IMR-90 (cell line): ENCODE data around the gene INPP5D. TPM values are rescaled to one million over a fixed set of nuclear protein-coding genes. Genes with fewer than 3 reads are reported as not detected.

Source experiments
- ATAC-seq: fragments of 200-7000 bp; cut with Tn5 transposase; 2 replicates; pipeline ENCODE4 v1.9.1; 2020; ENCODE audit warnings: low read depth, mild to moderate bottlenecking, moderate library complexity
- BruUV-seq: library from RNA; stranded (reverse); fragments of 400-500 nt; replicated peaks from 2 replicates; lab custom pipeline; 2021; lab: Mats Ljungman, UMichigan
- CTCF ChIA-PET: fragments of 300-600 bp; formaldehyde crosslinking; extraction: SDS; loops from one replicate; lab custom pipeline; 2021; ENCODE audit warnings: antibody characterized with exemption; lab: Yijun Ruan, JAX
- POLR2A ChIA-PET: fragments of 300-600 bp; sonication (Branson Sonifier 250); formaldehyde crosslinking; loops from one replicate; lab custom pipeline; 2022; ENCODE audit warnings: antibody characterized with exemption; ENCODE audit not compliant: unreplicated experiment; lab: Charles Lee
- DNase-seq: peaks from one replicate; pipeline ENCODE4 v3.0.0; 2013
- H2AFZ ChIP-seq: replicated peaks from 2 replicates; pipeline ENCODE3; 2013; ENCODE audit warnings: low read length, mild to moderate bottlenecking; ENCODE audit not compliant: poor library complexity
- H2AK5ac ChIP-seq: 2 replicates; pipeline ENCODE4 v1.6.1; 2013; ENCODE audit warnings: low read depth, low read length, inconsistent platforms
- H2AK9ac ChIP-seq: replicated peaks from 2 replicates; pipeline ENCODE3; 2013; ENCODE audit warnings: mild to moderate bottlenecking, low read depth, low read length, moderate library complexity; ENCODE audit not compliant: poor library complexity
- H2BK120ac ChIP-seq: 2 replicates; pipeline ENCODE4 v1.6.1; 2013; ENCODE audit warnings: low read depth, low read length, inconsistent platforms
- H2BK15ac ChIP-seq: 3 replicates; pipeline ENCODE4 v1.6.1; 2013; ENCODE audit warnings: low read depth, low read length, inconsistent platforms
- H2BK20ac ChIP-seq: 2 replicates; pipeline ENCODE4 v1.6.1; 2013; ENCODE audit warnings: low read depth, mild to moderate bottlenecking, inconsistent platforms, low read length, moderate library complexity
- H2BK5ac ChIP-seq: 2 replicates; pipeline ENCODE4 v1.6.1; 2013; ENCODE audit warnings: mild to moderate bottlenecking, low read depth, low read length, inconsistent platforms; ENCODE audit not compliant: poor library complexity, severe bottlenecking
- H3K14ac ChIP-seq: replicated peaks from 2 replicates; pipeline ENCODE4 v1.6.1; 2013; ENCODE audit warnings: low read depth, low read length, inconsistent platforms
- H3K18ac ChIP-seq: 2 replicates; pipeline ENCODE4 v1.6.1; 2013; ENCODE audit warnings: low read depth, low read length, control low read depth
- H3K23ac ChIP-seq: 2 replicates; pipeline ENCODE4 v1.6.1; 2013; ENCODE audit warnings: low read depth, low read length, inconsistent platforms
- H3K27ac ChIP-seq: 2 replicates; pipeline ENCODE4 v1.5.1; 2013; ENCODE audit warnings: mild to moderate bottlenecking, control low read depth, low read length; ENCODE audit not compliant: insufficient read depth
- H3K27me3 ChIP-seq: 2 replicates; pipeline ENCODE4 v1.6.1; 2013; ENCODE audit warnings: low read length; ENCODE audit not compliant: control insufficient read depth, insufficient read depth
- H3K36me3 ChIP-seq: 2 replicates; pipeline ENCODE4 v1.6.1; 2013; ENCODE audit warnings: low read length, mixed read lengths; ENCODE audit not compliant: control insufficient read depth, insufficient read depth
- H3K4ac ChIP-seq: 2 replicates; pipeline ENCODE4 v1.6.1; 2013; ENCODE audit warnings: low read depth, low read length, inconsistent platforms
- H3K4me1 ChIP-seq: 2 replicates; pipeline ENCODE4 v1.6.1; 2013; ENCODE audit warnings: low read length, mixed read lengths; ENCODE audit not compliant: control insufficient read depth, insufficient read depth
- H3K4me2 ChIP-seq: 2 replicates; pipeline ENCODE4 v1.6.1; 2013; ENCODE audit warnings: low read depth, mild to moderate bottlenecking, control low read depth, low read length, moderate library complexity
- H3K4me3 ChIP-seq: 2 replicates; pipeline ENCODE4 v1.5.1; 2013; ENCODE audit warnings: low read depth, mild to moderate bottlenecking, control low read depth, low read length, moderate library complexity; ENCODE audit not compliant: insufficient read depth
- H3K56ac ChIP-seq: 2 replicates; pipeline ENCODE4 v1.6.1; 2013; ENCODE audit warnings: low read length, inconsistent platforms; ENCODE audit not compliant: insufficient read depth; ENCODE audit errors: extremely low read depth
- H3K79me1 ChIP-seq, 2 experiments: 2 replicates each; pipeline ENCODE4 v1.6.1; 2013; ENCODE audit warnings: low read length in 2 of 2, inconsistent platforms in 1 of 2, low read depth in 1 of 2
- H3K9ac ChIP-seq: 2 replicates; pipeline ENCODE4 v1.6.1; 2013; ENCODE audit warnings: low read depth, low read length, control low read depth
- H3K9me1 ChIP-seq: 2 replicates; pipeline ENCODE4 v1.6.1; 2013; ENCODE audit warnings: low read length, inconsistent platforms; ENCODE audit not compliant: insufficient read depth
- H3K9me3 ChIP-seq: 2 replicates; pipeline ENCODE4 v1.6.1; 2013; ENCODE audit warnings: low read length; ENCODE audit not compliant: control insufficient read depth, insufficient read depth
- H4K20me1 ChIP-seq: 2 replicates; pipeline ENCODE4 v1.6.1; 2013; ENCODE audit warnings: low read length, inconsistent platforms; ENCODE audit not compliant: insufficient read depth
- H4K5ac ChIP-seq: 2 replicates; pipeline ENCODE4 v1.6.1; 2013; ENCODE audit warnings: mild to moderate bottlenecking, low read depth, low read length, control low read depth
- H4K8ac ChIP-seq, 2 experiments: 2 replicates each; pipeline ENCODE4 v1.6.1; 2013; ENCODE audit warnings: low read depth in 2 of 2, low read length in 2 of 2, control low read depth in 1 of 2, inconsistent platforms in 1 of 2
- H4K91ac ChIP-seq: 2 replicates; pipeline ENCODE4 v1.6.1; 2013; ENCODE audit warnings: low read depth, low read length, inconsistent platforms; ENCODE audit not compliant: insufficient read depth
- CEBPB ChIP-seq: IDR thresholded peaks from 2 replicates; pipeline ENCODE4 v1.6.1; 2012; ENCODE audit warnings: low read depth, low read length, improper control_type of control experiment
- ELK1 ChIP-seq: fragments of 150-350 bp; IDR thresholded peaks from 2 replicates; pipeline ENCODE4 v1.6.1; 2016; ENCODE audit warnings: low read depth, mild to moderate bottlenecking, low read length, moderate library complexity, borderline replicate concordance
- WGBS, 2 experiments: methylation state at CpG; one replicate each; pipeline versions ENCODE4 v1.1.5 to v1.1.7; 2013; ENCODE audit warnings: missing lambda C conversion rate in 2 of 2; ENCODE audit not compliant: insufficient read length in 1 of 2; ENCODE audit errors: extremely low coverage in 2 of 2; 5-methylcytosine and 5-hydroxymethylcytosine counted together
- dilution Hi-C: fragments of 300-500 bp; cut with HindIII; formaldehyde crosslinking; loops from one replicate; pipeline ENCODE4 v1.14.3; 2018; ENCODE audit warnings: low sequenced_read_pairs; ENCODE audit not compliant: unreplicated experiment
- in situ Hi-C: fragments of 300-500 bp; cut with MboI; formaldehyde crosslinking; loops from 3 replicates; pipeline ENCODE4 v1.14.3; 2019; ENCODE audit warnings: low sequenced_read_pairs, inconsistent platforms, mixed read lengths
- intact Hi-C: fragments of 100-400 bp; cut with micrococcal nuclease; formaldehyde crosslinking; loops from 2 replicates; pipeline ENCODE4 v1.10.0; 2022
- polyA plus RNA-seq, 3 experiments: library from polyadenylated mRNA; depleted of rRNA; stranded (reverse); fragments of >200 nt; gene quantifications; 2 replicates each; pipeline ENCODE4 v1.2.3, GENCODE V29; 2012; ENCODE audit warnings: low replicate concordance in 1 of 3
- total RNA-seq: library from RNA; depleted of rRNA; stranded (reverse); fragments of >200 nt; gene quantifications from 2 replicates; pipeline ENCODE4 v1.2.3, GENCODE V29; 2012

The INPP5D gene
- total and polyA plus RNA-seq, 2 of the 4 experiments (the other 2 are of a cell fraction), result 0.18 to 0.29 TPM

- Histone ChIP-seq H2BK5ac (no peak overlapping the region), H3K14ac (no peak overlapping the region), H3K79me1 (no peaks in the 10 kb centered on the region), H4K8ac (no peak overlapping the region), H3K9me1 (peaks cover 8% of the 10 kb centered on the region; the same call in 1 of the 2 replicates), H4K5ac (no peak overlapping the region), H3K56ac (no peak overlapping the region), H3K23ac (no peak overlapping the region), H2BK15ac (no peak overlapping the region), H3K9ac (no peak overlapping the region), H2AK5ac (no peak overlapping the region), H2BK120ac (no peak overlapping the region), H3K27me3 (peaks cover 16% of the 10 kb centered on the region), H3K4me3 (no peak overlapping the region), H4K91ac (no peak overlapping the region), H3K4me1 (no peaks in the 10 kb centered on the region), H3K4me2 (no peak overlapping the region), H2BK20ac (no peak overlapping the region), H3K36me3 (no peaks in the 10 kb centered on the region), H4K20me1 (no peaks in the 10 kb centered on the region), H2AK9ac (no peak overlapping the region), H3K9me3 (peaks cover 4% of the 10 kb centered on the region; the same call in 1 of the 2 replicates), H3K4ac (no peak overlapping the region), H3K18ac (no peak overlapping the region), H2AFZ (no peak overlapping the region), H3K27ac (no peak overlapping the region)
- TF ChIP-seq ELK1 (no peak), CEBPB (peak; percentile 76)
- WGBS, 2 experiments, result no CpG with 5 or more reads among the region's 2 CpGs
- in situ Hi-C loops, result no loop called here
- CTCF ChIA-PET, result no interaction called here
- POLR2A ChIA-PET, result no interaction called here
- intact Hi-C loops, result no loop called here
- peak; percentile 42 for DNase-seq
- BruUV-seq, result no TSS peak
- ATAC-seq, result no peak
- dilution Hi-C loops, result no loop called here
These were observed 23.1 kb upstream of the INPP5D start for GRCh38 chr2:233037078-233037477.
